H1 (cell line): ENCODE results near the gene PTPN18.

Source experiments
- RAD21 ChIP-seq, 2 experiments: IDR thresholded peaks in 1 of 2; conservative IDR thresholded peaks in 1 of 2; 2 replicates each; pipeline ENCODE4 v1.6.1; 2011; ENCODE audit warnings: low read depth in 2 of 2, low read length in 2 of 2, improper control_type of control experiment in 1 of 2, inconsistent platforms in 1 of 2, mild to moderate bottlenecking in 1 of 2, moderate library complexity in 1 of 2
- SP1 ChIP-seq: IDR thresholded peaks from 2 replicates; pipeline ENCODE4 v1.6.1; 2011; ENCODE audit warnings: low read depth, low read length

- no peak for TF ChIP-seq SP1
- no peak for TF ChIP-seq RAD21 (IDR thresholded peaks at IDR 0.05 in 1 of 2, conservative IDR thresholded peaks at IDR 0.05 in 1 of 2; ENCODE audit: low read depth in 2 of 2, low read length in 2 of 2)
Observed at GRCh38 chr2:130319536-130319935, 36.3 kb upstream of the PTPN18 start.
